KG1 (cell line): ENCODE data around the gene SLC35A3.
A peak's percentile ranks its signal among the peaks of the same experiment; 100 is the strongest.
"Not testable (repeated sequence)": the region's sequence is repeated elsewhere in the genome, so short reads cannot be mapped to it uniquely, and the experiment has no call there.

Experiments used
- DNase-seq: peaks from one replicate; lab custom pipeline; 2025; lab: John Stamatoyannopoulos, UW

Gene SLC35A3

GRCh38 chr1:99969729-99970621 is at the start of gene SLC35A3:
SLC35A3 (plus strand) TSS chr1:99969996; CDS start chr1:99993555, 23,559 bp downstream.
- DNase-seq: peak; percentile 69

- no peak for DNase-seq
Measured at GRCh38 chr1:99934801-99935200, 35.0 kb upstream of the SLC35A3 start.

GRCh38 chr1:99935534-99935933 is 34.3 kb upstream of the SLC35A3 start:
- no peak for DNase-seq

- DNase-seq: no peak
Measured at GRCh38 chr1:99936071-99936470, 33.7 kb upstream of the SLC35A3 start.

GRCh38 chr1:99942723-99943122 is 27.1 kb upstream of the SLC35A3 start:
- DNase-seq: no peak

GRCh38 chr1:99943223-99943794 is 26.5 kb upstream of the SLC35A3 start:
- DNase-seq: no peak

- DNase-seq: no peak
Measured at GRCh38 chr1:99944192-99944591, 25.6 kb upstream of the SLC35A3 start.

GRCh38 chr1:99945174-99945573 is 24.6 kb upstream of the SLC35A3 start:
- no peak for DNase-seq

- DNase-seq: no peak
Measured at GRCh38 chr1:99950486-99950885, 19.3 kb upstream of the SLC35A3 start.

- no peak for DNase-seq
Measured at GRCh38 chr1:99952522-99952921, 17.3 kb upstream of the SLC35A3 start.

- no peak for DNase-seq
Measured at GRCh38 chr1:99955375-99955774, 14.4 kb upstream of the SLC35A3 start.

- DNase-seq: no peak
Measured at GRCh38 chr1:99956755-99957154, 13.0 kb upstream of the SLC35A3 start.

GRCh38 chr1:99957818-99958217 is 12.0 kb upstream of the SLC35A3 start:
- no peak for DNase-seq

GRCh38 chr1:99959189-99959705 is 10.5 kb upstream of the SLC35A3 start:
- DNase-seq: not testable (repeated sequence)

- not testable (repeated sequence) for DNase-seq
Measured at GRCh38 chr1:99960260-99960659, 9.5 kb upstream of the SLC35A3 start.

- no peak for DNase-seq
Measured at GRCh38 chr1:99963041-99963795, 6.6 kb upstream of the SLC35A3 start.

- no peak for DNase-seq
Measured at GRCh38 chr1:99964806-99965205, 5.0 kb upstream of the SLC35A3 start.

- no peak for DNase-seq
Measured at GRCh38 chr1:99965646-99966375, 4.0 kb upstream of the SLC35A3 start.

- DNase-seq: no peak
Measured at GRCh38 chr1:99968214-99968613, 1.6 kb upstream of the SLC35A3 start.

- DNase-seq: no peak
Measured at GRCh38 chr1:99969260-99969728, 502 bp upstream of the SLC35A3 start.

GRCh38 chr1:99970713-99971255 is 988 bp downstream of the SLC35A3 start:
- DNase-seq: no peak
